Neural cell (in vitro differentiated cells): ENCODE results near the gene EML6.

Source experiments
- EP300 ChIP-seq: fragments of 450-650 bp; conservative IDR thresholded peaks from 2 replicates; pipeline ENCODE4 v1.6.1; 2014; ENCODE audit warnings: antibody characterized with exemption, mild to moderate bottlenecking, moderate library complexity; ENCODE audit not compliant: poor library complexity, severe bottlenecking
- EZH2 ChIP-seq: fragments of 200-600, 300-800 bp; shearing (Covaris generic), sonication (generic); IDR thresholded peaks from 2 replicates; pipeline ENCODE4 v1.6.1; 2014; ENCODE audit warnings: antibody characterized with exemption, low read length, borderline replicate concordance, mild to moderate bottlenecking; ENCODE audit not compliant: insufficient read depth, poor library complexity, severe bottlenecking
- POLR2AphosphoS5 ChIP-seq: IDR thresholded peaks from 2 replicates; pipeline ENCODE4 v1.6.1; 2012
- SMC3 ChIP-seq: fragments of 450-650 bp; conservative IDR thresholded peaks from 2 replicates; pipeline ENCODE4 v1.6.1; 2014; ENCODE audit warnings: antibody characterized with exemption, mild to moderate bottlenecking, moderate library complexity; ENCODE audit not compliant: poor library complexity
- TF ChIP-seq, protein P1 (sequence below): fragments of 450-650 bp; IDR thresholded peaks from 2 replicates; pipeline ENCODE4 v1.5.1; 2014; ENCODE audit warnings: antibody characterized with exemption, mild to moderate bottlenecking, moderate library complexity; ENCODE audit not compliant: poor library complexity, severe bottlenecking

DNA sequence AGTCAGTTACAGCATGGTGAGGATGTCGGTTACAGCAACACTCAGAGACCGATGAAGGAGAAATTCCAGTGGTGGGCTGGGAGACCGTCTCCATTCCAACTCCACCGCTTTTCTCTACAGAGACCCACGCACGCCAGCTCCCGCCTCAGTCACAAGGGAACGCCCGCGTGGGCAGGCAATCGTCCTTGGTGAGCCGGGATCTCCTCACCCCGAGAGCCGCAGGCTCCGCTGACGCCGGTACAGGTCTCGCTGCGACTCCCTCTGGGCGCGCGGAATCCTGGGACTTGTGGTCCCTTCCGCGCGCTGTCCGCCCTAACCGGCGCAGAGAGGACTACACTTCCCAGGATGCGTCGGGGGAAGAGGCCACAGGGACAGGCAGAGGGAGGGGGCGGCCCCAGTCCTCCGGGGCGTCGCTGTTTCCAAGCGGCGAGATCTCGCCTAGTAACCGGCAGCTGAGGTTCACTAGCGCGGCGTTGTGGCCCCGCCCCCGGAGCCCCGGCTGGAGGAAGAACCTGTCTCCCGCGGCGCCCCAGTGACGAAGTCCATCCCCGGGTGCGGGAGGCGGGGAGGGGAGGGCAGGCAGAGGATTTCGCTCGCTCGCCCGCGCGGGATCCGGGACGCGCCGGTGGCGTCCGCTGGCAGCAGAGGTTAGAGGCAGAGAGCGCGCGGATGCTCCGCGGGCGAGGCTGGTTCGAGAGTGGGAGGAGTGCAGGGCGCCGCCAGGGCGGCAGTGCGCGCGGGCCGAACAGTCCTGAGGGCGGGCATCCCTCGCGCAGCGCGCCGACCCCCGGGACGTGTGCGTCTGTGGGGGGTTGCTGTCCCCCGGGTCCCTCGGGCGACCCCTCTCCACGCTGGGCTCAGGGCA, at the start of gene EML6:
- TF ChIP-seq, protein P1, sequence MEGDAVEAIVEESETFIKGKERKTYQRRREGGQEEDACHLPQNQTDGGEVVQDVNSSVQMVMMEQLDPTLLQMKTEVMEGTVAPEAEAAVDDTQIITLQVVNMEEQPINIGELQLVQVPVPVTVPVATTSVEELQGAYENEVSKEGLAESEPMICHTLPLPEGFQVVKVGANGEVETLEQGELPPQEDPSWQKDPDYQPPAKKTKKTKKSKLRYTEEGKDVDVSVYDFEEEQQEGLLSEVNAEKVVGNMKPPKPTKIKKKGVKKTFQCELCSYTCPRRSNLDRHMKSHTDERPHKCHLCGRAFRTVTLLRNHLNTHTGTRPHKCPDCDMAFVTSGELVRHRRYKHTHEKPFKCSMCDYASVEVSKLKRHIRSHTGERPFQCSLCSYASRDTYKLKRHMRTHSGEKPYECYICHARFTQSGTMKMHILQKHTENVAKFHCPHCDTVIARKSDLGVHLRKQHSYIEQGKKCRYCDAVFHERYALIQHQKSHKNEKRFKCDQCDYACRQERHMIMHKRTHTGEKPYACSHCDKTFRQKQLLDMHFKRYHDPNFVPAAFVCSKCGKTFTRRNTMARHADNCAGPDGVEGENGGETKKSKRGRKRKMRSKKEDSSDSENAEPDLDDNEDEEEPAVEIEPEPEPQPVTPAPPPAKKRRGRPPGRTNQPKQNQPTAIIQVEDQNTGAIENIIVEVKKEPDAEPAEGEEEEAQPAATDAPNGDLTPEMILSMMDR = peak; percentile 77
- TF ChIP-seq POLR2AphosphoS5 (peak; percentile 54), SMC3 (no peak), EZH2 (no peak), EP300 (peak; percentile 39)
